Measurements from ENCODE around the gene CREBBP.

The CREBBP gene

DNA sequence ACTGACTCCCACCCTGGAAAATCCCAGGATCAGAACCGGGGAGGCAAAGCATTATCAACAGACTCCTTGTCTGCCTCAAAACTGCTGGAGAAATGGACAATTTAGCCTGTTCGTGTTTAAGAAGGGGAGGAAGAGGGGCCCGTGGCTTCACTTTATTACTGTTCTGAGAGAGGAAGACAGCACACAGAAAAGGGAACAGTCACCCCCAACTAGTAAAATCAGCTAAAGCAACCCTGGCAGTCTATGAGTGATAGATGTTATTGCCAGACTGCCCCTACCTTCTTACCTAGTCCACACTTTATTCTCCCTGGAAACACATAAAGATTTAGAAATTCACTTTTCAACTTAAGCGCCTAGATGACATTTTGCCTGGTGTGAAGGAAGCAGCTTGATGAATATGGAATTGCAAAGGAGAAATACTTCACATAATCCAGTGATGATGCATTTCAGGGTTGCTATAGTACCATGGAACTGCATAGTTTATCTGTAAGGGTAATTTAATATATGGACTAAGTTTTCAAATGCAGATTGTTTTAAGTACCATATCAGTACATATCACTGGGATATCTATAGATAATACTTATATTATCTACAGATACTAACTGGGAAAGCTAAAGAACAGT is 126.3 kb downstream of the CREBBP start:
- Histone ChIP-seq H3K27me3 (ENCODE audit: insufficient read depth, low read depth, severe bottlenecking) (no peaks in the 10 kb centered on the region), H3K9me3 (ENCODE audit: severe bottlenecking) (no peaks in the 10 kb centered on the region), H3K27ac (no peak overlapping the region), H3K36me3 (peaks cover 87% of the 10 kb centered on the region), H3K4me3 (ENCODE audit: low read depth, low read length) (no peak overlapping the region)
- TF ChIP-seq CTCF (IDR thresholded peaks at IDR 0.05; ENCODE audit: low read depth, low read length) = no peak
- no peak for DNase-seq

DNA sequence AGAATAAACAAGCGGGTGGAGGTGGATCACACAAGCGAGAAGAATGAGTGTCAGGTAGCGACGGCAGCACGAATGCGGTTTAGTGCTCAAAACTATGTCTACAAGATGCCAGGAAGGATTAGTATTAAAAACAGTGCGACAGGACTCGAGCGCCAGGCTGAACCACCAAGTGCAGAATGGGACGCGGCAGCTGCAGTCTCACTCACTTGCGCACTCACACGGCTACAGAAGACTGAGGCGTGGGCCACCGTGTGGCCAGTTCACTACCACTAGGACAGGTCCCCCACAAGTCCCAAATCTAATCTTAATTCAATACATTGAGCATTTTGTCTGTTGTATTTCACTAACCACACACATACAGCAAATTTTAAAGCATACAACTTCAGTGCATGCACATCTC is 127.5 kb downstream of the CREBBP start:
- TF ChIP-seq CTCF (IDR thresholded peaks at IDR 0.05; ENCODE audit: low read depth, low read length) = no peak
- DNase-seq = no peak
- H3K4me3 ChIP-seq (ENCODE audit: low read depth, low read length) = no peak overlapping the region
- no peaks in the 10 kb centered on the region for H3K9me3 ChIP-seq (ENCODE audit: severe bottlenecking)
- H3K36me3 ChIP-seq = peaks cover 87% of the 10 kb centered on the region
- H3K27me3 ChIP-seq (ENCODE audit: insufficient read depth, low read depth, severe bottlenecking) = no peaks in the 10 kb centered on the region
- H3K27ac ChIP-seq = no peak overlapping the region

DNA sequence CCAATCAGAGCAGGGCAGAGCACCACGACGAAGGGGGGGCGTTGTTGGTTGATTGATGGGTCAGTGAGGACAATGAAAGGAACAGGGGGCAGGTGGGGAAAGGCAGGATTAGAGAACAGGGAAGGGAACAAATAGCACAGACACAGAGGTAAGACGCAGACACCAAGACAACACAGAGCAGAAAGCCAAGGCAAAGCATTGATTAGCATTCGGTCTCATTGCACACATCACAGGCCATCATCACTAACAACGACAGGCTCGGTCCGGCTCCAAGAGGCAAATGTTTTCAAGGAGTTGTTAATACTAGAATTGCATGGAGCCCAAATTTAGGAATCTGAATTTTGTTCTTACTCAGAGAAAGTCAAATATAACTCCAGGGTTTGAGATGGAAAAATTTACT is 128.6 kb downstream of the CREBBP start:
- H3K27me3 ChIP-seq (ENCODE audit: insufficient read depth, low read depth, severe bottlenecking) = no peaks in the 10 kb centered on the region
- peaks cover 87% of the 10 kb centered on the region for H3K36me3 ChIP-seq
- DNase-seq = no peak
- no peak overlapping the region for H3K4me3 ChIP-seq (ENCODE audit: low read depth, low read length)
- no peak overlapping the region for H3K27ac ChIP-seq
- H3K9me3 ChIP-seq (ENCODE audit: severe bottlenecking) = no peaks in the 10 kb centered on the region
- no peak for TF ChIP-seq CTCF (IDR thresholded peaks at IDR 0.05; ENCODE audit: low read depth, low read length)

GRCh38 chr16:3748307-3748706 is 132.2 kb downstream of the CREBBP start:
- no peak overlapping the region for H3K27ac ChIP-seq
- no peak for TF ChIP-seq CTCF (IDR thresholded peaks at IDR 0.05; ENCODE audit: low read depth, low read length)
- H3K27me3 ChIP-seq (ENCODE audit: insufficient read depth, low read depth, severe bottlenecking) = no peaks in the 10 kb centered on the region
- H3K4me3 ChIP-seq (ENCODE audit: low read depth, low read length) = no peak overlapping the region
- peaks cover 90% of the 10 kb centered on the region for H3K36me3 ChIP-seq
- H3K9me3 ChIP-seq (ENCODE audit: severe bottlenecking) = no peaks in the 10 kb centered on the region
- no peak for DNase-seq

DNA sequence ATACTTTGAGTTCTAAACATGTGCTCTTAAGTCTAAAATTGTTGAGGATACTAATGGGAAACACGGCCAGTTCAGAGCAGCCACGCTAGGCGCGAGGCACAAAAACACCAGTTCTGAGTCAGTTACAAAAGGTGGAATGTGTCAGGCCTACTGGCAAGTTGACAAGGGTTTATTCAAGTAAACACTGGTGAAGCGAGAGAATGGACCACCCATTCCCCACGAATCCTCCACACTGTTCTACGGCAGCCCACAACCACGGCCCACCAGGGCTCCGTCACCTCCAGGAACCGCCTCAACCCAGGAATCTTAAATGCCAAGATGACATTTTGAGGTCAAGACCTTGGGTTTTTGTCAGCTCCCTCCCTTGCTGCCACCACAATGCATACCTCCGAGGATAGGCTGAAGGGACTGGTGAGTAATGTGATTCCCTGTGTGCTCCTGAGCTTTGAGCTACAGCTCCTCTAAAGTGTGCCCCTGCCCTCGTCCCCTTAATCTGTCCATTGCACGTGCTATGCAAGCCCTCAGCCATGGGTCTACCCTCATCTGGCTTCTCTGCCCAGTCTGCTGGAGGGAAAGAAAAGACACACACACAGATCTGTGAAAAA is 134.7 kb downstream of the CREBBP start:
- H3K27ac ChIP-seq = no peak overlapping the region
- TF ChIP-seq CTCF (IDR thresholded peaks at IDR 0.05; ENCODE audit: low read depth, low read length) = no peak
- peaks cover 93% of the 10 kb centered on the region for H3K36me3 ChIP-seq
- no peaks in the 10 kb centered on the region for H3K9me3 ChIP-seq (ENCODE audit: severe bottlenecking)
- no peak overlapping the region for H3K4me3 ChIP-seq (ENCODE audit: low read depth, low read length)
- DNase-seq = no peak
- H3K27me3 ChIP-seq (ENCODE audit: insufficient read depth, low read depth, severe bottlenecking) = no peaks in the 10 kb centered on the region

- DNase-seq = no peak
- H3K27ac ChIP-seq = no peak overlapping the region
- H3K9me3 ChIP-seq (ENCODE audit: severe bottlenecking) = no peaks in the 10 kb centered on the region
- H3K27me3 ChIP-seq (ENCODE audit: insufficient read depth, low read depth, severe bottlenecking) = no peaks in the 10 kb centered on the region
- no peak for TF ChIP-seq CTCF (IDR thresholded peaks at IDR 0.05; ENCODE audit: low read depth, low read length)
- H3K4me3 ChIP-seq (ENCODE audit: low read depth, low read length) = no peak overlapping the region
- H3K36me3 ChIP-seq = peaks cover 93% of the 10 kb centered on the region
These were observed 136.5 kb downstream of the CREBBP start for GRCh38 chr16:3744018-3744417.

Measured in WERI-Rb-1 (cell line).